Measurements from ENCODE around the gene ISM2.

Gene ISM2

GRCh38 chr14:77424862-77425261 is 73.8 kb downstream of the ISM2 start:
- H3K9ac ChIP-seq, result no peak overlapping the region
- H3K4me2 ChIP-seq (ENCODE audit: low read length), result no peak overlapping the region

More at GRCh38 chr14:77424862-77425261, 73.8 kb downstream of the ISM2 start:
- Histone ChIP-seq H3K36me3 (ENCODE audit: control insufficient read depth, insufficient read depth, low read length) (peaks cover 2% of the 10 kb centered on the region), H3K27me3 (ENCODE audit: control insufficient read depth, insufficient read depth, low read length) (no peaks in the 10 kb centered on the region), H3K4me1 (no peaks in the 10 kb centered on the region), H2AFZ (no peak overlapping the region), H3K27ac (no peak overlapping the region), H3K79me2 (no peaks in the 10 kb centered on the region), H3K9me3 (ENCODE audit: control insufficient read depth, low read length) (no peaks in the 10 kb centered on the region), H3K4me3 (ENCODE audit: low read depth, low read length) (no peak overlapping the region)
- TF ChIP-seq CTCF (IDR thresholded peaks at IDR 0.05), result no peak

Measured in parathyroid adenoma (tissue), 2 donors.